PC-9 (cell line): Measurements from ENCODE around the gene MACROH2A1. TPM values are rescaled to one million over a fixed set of nuclear protein-coding genes. Genes with fewer than 3 reads are reported as not detected.

ENCODE experiments used
- BruUV-seq: library from RNA; stranded (reverse); fragments of 400-500 nt; replicated peaks from 2 replicates; lab custom pipeline; 2021; lab: Mats Ljungman, UMichigan
- CTCF ChIA-PET: fragments of 300-600 bp; sonication (Branson Sonifier 250); formaldehyde crosslinking; loops from one replicate; lab custom pipeline; 2022; ENCODE audit warnings: antibody characterized with exemption; lab: Charles Lee
- POLR2A ChIA-PET: fragments of 300-600 bp; sonication (Branson Sonifier 250); formaldehyde crosslinking; loops from one replicate; lab custom pipeline; 2022; ENCODE audit warnings: antibody characterized with exemption; ENCODE audit not compliant: unreplicated experiment; lab: Charles Lee
- DNase-seq, 2 experiments: peaks; one replicate each; pipeline versions ENCODE4 v3.0.0 to v3.0.0-alpha.2; 2015 to 2022; ENCODE audit warnings: mixed read lengths in 1 of 2
- H2AFZ ChIP-seq: fragments of 200-600 bp; sonication (generic); 2 replicates; pipeline ENCODE4 v1.8.1; 2017; ENCODE audit warnings: antibody characterized with exemption
- H3F3A ChIP-seq: fragments of 200-600 bp; sonication (generic); 2 replicates; pipeline ENCODE4 v1.8.1; 2017; ENCODE audit warnings: antibody characterized with exemption, mild to moderate bottlenecking, low read depth; ENCODE audit not compliant: insufficient read depth
- H3K27ac ChIP-seq: fragments of 200-600 bp; sonication (generic); 2 replicates; pipeline ENCODE4 v1.6.1; 2016; ENCODE audit warnings: mixed run types
- H3K27me3 ChIP-seq: fragments of 200-600 bp; sonication (generic); 2 replicates; pipeline ENCODE4 v1.6.1; 2016; ENCODE audit warnings: low read depth, mixed run types; ENCODE audit not compliant: insufficient read depth
- H3K36me3 ChIP-seq: fragments of 200-600 bp; sonication (generic); 2 replicates; pipeline ENCODE4 v1.6.1; 2016; ENCODE audit warnings: low read depth, mixed run types
- H3K4me1 ChIP-seq: fragments of 200-600 bp; sonication (generic); replicated peaks from 2 replicates; pipeline ENCODE4 v1.6.1; 2016; ENCODE audit warnings: mixed run types; ENCODE audit not compliant: insufficient read depth
- H3K4me2 ChIP-seq: fragments of 200-600 bp; sonication (generic); 2 replicates; pipeline ENCODE4 v1.6.1; 2017; ENCODE audit warnings: mixed run types
- H3K4me3 ChIP-seq: fragments of 200-600 bp; sonication (generic); 2 replicates; pipeline ENCODE4 v1.6.1; 2016; ENCODE audit warnings: mixed run types
- H3K79me2 ChIP-seq: fragments of 200-600 bp; sonication (generic); 2 replicates; pipeline ENCODE4 v1.6.1; 2017; ENCODE audit warnings: low read depth, mixed run types
- H3K9me2 ChIP-seq: fragments of 200-600 bp; sonication (generic); 2 replicates; pipeline ENCODE4 v1.8.1; 2017; ENCODE audit warnings: mild to moderate bottlenecking; ENCODE audit not compliant: insufficient read depth
- H3K9me3 ChIP-seq: fragments of 200-600 bp; sonication (generic); 2 replicates; pipeline ENCODE4 v1.8.1; 2016; ENCODE audit warnings: low read depth; ENCODE audit not compliant: insufficient read depth
- H4K20me1 ChIP-seq: fragments of 200-600 bp; sonication (generic); 2 replicates; pipeline ENCODE4 v1.8.1; 2017; ENCODE audit not compliant: insufficient read depth
- CTCF ChIP-seq: fragments of 200-600 bp; sonication (generic); conservative IDR thresholded peaks from 2 replicates; pipeline ENCODE4 v1.6.1; 2017; ENCODE audit warnings: mixed run types, antibody characterized with exemption, mild to moderate bottlenecking, moderate library complexity
- EZH2 ChIP-seq: fragments of 200-600 bp; sonication (generic); IDR thresholded peaks from 2 replicates; pipeline ENCODE4 v1.8.0; 2017; ENCODE audit warnings: antibody characterized with exemption, low read depth
- intact Hi-C: fragments of 100-400 bp; cut with micrococcal nuclease; formaldehyde crosslinking; loops from one replicate; pipeline ENCODE4 v1.10.0; 2022; ENCODE audit not compliant: unreplicated experiment
- total RNA-seq: library from RNA; stranded (reverse); gene quantifications from 2 replicates; pipeline ENCODE4 v1.2.3, GENCODE V29; 2021

The MACROH2A1 gene
- total RNA-seq, 1 experiment from 2014 or later = 223 TPM

DNA sequence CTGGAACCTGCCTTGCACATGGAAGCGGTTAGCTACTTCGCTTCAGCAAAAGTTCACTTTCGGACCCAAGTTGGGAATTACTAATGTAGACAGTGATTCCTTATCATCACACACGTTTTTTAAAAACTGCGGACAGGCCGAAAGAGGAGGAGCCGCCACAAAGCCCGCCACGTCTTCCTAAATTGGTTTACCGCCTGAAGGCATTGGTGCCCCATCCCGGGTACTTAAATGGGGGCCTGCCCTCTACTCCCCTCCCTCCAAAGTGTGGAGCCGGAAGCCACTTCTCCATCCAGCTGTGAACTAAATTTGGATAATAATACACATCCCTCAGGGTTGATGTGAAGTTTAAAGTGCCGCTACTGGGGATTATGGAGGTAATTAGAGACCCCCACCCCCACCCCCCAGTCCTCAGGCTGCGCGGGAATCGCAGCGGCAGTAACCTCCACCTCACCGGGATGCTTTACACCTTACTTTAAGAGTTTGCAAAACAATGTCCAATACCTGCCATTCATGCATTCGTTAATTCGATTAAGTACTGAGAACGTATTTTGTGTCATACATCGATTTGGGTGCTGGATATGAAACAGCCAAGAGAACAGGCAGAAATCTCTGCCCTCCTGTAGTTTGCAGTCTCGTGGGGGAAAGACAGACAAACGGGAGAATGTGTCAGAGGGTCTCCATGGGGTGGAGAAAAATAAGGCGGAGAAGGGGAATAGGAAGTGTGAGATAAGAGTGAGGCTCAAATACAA lies 937 bp upstream of the MACROH2A1 start:
- ChIA-PET POLR2A (interaction anchor here (0.5 kb wide), 1 partner anchor 209 kb away, joined by 4 read pairs; no protein-coding TSS in a partner anchor), CTCF (no interaction called here)
- TF ChIP-seq CTCF (no peak), EZH2 (no peak)
- Histone ChIP-seq H3K9me3 (no peaks in the 10 kb centered on the region), H3K27me3 (no peaks in the 10 kb centered on the region), H3K4me2 (peak overlapping the region; percentile 90), H3K4me3 (peak overlapping the region; percentile 96), H3K27ac (no peak overlapping the region), H3F3A (0 out of 2 replicates have a peak, but pooled peaks cover 3% of the 10 kb centered on the region), H3K4me1 (peaks cover 21% of the 10 kb centered on the region), H3K36me3 (no peaks in the 10 kb centered on the region; the same call in 1 of the 2 replicates), H4K20me1 (peaks cover 31% of the 10 kb centered on the region), H3K9me2 (no peaks in the 10 kb centered on the region), H3K79me2 (peaks cover 38% of the 10 kb centered on the region), H2AFZ (peak overlapping the region; percentile 99)
- no TSS peak for BruUV-seq
- intact Hi-C loops = no loop called here
- DNase-seq = no peak

DNA sequence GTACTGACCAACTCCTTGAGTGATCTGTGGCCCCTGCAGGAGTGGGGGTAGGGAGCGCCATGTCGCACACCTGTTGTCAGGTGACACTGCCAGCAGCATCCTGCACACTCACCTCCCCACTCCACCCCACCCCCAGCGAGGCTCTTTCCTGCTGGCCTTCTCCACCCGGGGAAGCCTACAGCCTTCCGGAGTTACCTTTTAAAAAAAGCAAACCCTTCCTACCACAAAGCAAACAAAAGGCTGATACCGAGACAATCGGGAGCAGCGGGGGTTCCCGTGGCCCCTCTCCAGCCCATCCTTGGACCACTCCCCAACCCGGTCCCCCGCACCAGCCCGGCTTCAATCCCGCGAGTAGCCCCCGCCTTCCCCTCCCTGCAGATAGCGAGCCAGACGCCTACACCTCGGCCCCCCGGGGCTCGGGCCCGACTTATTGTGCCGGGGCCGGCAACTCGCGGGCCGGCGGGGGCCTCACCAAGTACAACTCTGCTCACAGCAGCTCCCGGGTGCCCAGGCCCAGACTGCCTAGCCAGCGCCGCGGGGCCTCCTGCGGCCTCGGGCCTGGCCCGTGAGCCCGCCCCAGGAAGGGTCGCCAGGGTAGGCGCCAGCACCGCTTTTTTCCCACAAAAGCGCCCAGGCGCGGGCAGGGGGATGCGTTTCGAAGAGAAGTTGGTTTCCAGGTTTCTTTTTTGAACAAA lies 724 bp downstream of the MACROH2A1 start:
- TSS peak; percentile 34 for BruUV-seq
- POLR2A ChIA-PET = no interaction called here
- TF ChIP-seq EZH2 = no peak
- no peak for TF ChIP-seq CTCF
- H3K9me2 ChIP-seq = no peaks in the 10 kb centered on the region
- H3K36me3 ChIP-seq = peaks cover 6% of the 10 kb centered on the region; the same call in 1 of the 2 replicates
- H3K27me3 ChIP-seq = no peaks in the 10 kb centered on the region
- CTCF ChIA-PET = interaction anchor here (0.7 kb wide), 1 partner anchor 440 kb away, joined by 7 read pairs; no protein-coding TSS in a partner anchor
- 0 out of 2 replicates have a peak, but pooled peaks cover 3% of the 10 kb centered on the region for H3F3A ChIP-seq
- peak overlapping the region; percentile 81 for H2AFZ ChIP-seq
- peaks cover 21% of the 10 kb centered on the region for H3K4me1 ChIP-seq
- H3K4me3 ChIP-seq = peak overlapping the region; percentile 96
- intact Hi-C loops = no loop called here
- peak overlapping the region; percentile 89 for H3K4me2 ChIP-seq
- peak overlapping the region; percentile 69 for H3K27ac ChIP-seq
- H3K9me3 ChIP-seq = no peaks in the 10 kb centered on the region
- peaks cover 54% of the 10 kb centered on the region for H3K79me2 ChIP-seq
- peaks cover 47% of the 10 kb centered on the region for H4K20me1 ChIP-seq
- DNase-seq = peak; percentile 45 to 50

GRCh38 chr5:135397084-135397483 lies 1.9 kb downstream of the MACROH2A1 start:
- TF ChIP-seq CTCF = no peak
- TF ChIP-seq EZH2 = no peak
- no peaks in the 10 kb centered on the region for H3K9me3 ChIP-seq
- intact Hi-C loops = no loop called here
- peaks cover 7% of the 10 kb centered on the region; the same call in 1 of the 2 replicates for H3K36me3 ChIP-seq
- H3K27me3 ChIP-seq = no peaks in the 10 kb centered on the region
- peaks cover 59% of the 10 kb centered on the region for H4K20me1 ChIP-seq
- peak overlapping the region; percentile 89 for H3K4me2 ChIP-seq
- no peak for DNase-seq
- peak overlapping the region; percentile 96; the same call in 1 of the 2 replicates for H3K4me3 ChIP-seq
- H3K79me2 ChIP-seq = peaks cover 66% of the 10 kb centered on the region
- no peak overlapping the region for H3K27ac ChIP-seq
- BruUV-seq = no TSS peak
- H2AFZ ChIP-seq = no peak overlapping the region
- ChIA-PET POLR2A (no interaction called here), CTCF (no interaction called here)
- H3K9me2 ChIP-seq = no peaks in the 10 kb centered on the region
- H3F3A ChIP-seq = 0 out of 2 replicates have a peak, but pooled peaks cover 3% of the 10 kb centered on the region
- peaks cover 21% of the 10 kb centered on the region for H3K4me1 ChIP-seq
